Measurements from ENCODE around the gene RFXAP.
A peak's percentile ranks its signal among the peaks of the same experiment; 100 is the strongest.

Gene RFXAP

GRCh38 chr13:36817996-36818803, 822 bp upstream of the RFXAP start:
- DNase-seq, result no peak

GRCh38 chr13:36819739-36820090, 693 bp downstream of the RFXAP start:
- peak; percentile 11 to 24 for DNase-seq

GRCh38 chr13:36820222-36820621, 1.2 kb downstream of the RFXAP start:
- DNase-seq, result no peak

- DNase-seq, result no peak
Measured at GRCh38 chr13:36822785-36823184, 3.8 kb downstream of the RFXAP start.

- DNase-seq, result no peak
Measured at GRCh38 chr13:36829753-36830152, 10.7 kb downstream of the RFXAP start.

- no peak for DNase-seq
Measured at GRCh38 chr13:36831291-36831690, 12.3 kb downstream of the RFXAP start.

- no peak for DNase-seq
Measured at GRCh38 chr13:36834299-36834698, 15.3 kb downstream of the RFXAP start.

GRCh38 chr13:36837354-36838092, 18.5 kb downstream of the RFXAP start:
- no peak for DNase-seq

- no peak for DNase-seq
Measured at GRCh38 chr13:36839281-36839680, 20.3 kb downstream of the RFXAP start.

GRCh38 chr13:36839981-36840380, 21.0 kb downstream of the RFXAP start:
- DNase-seq, result no peak

GRCh38 chr13:36840718-36841250, 21.8 kb downstream of the RFXAP start:
- no peak for DNase-seq

GRCh38 chr13:36841391-36841790, 22.4 kb downstream of the RFXAP start:
- DNase-seq, result no peak

GRCh38 chr13:36847606-36848005, 28.6 kb downstream of the RFXAP start:
- no peak for DNase-seq

GRCh38 chr13:36848199-36848982, 29.4 kb downstream of the RFXAP start:
- DNase-seq, result peak in 1 of 2 donors; percentile 5

GRCh38 chr13:36850790-36851438, 31.9 kb downstream of the RFXAP start:
- DNase-seq, result no peak

- no peak for DNase-seq
Measured at GRCh38 chr13:36857253-36857652, 38.2 kb downstream of the RFXAP start.

GRCh38 chr13:36858290-36858689, 39.3 kb downstream of the RFXAP start:
- DNase-seq, result no peak

GRCh38 chr13:36859259-36859658, 40.2 kb downstream of the RFXAP start:
- DNase-seq, result no peak

- no peak for DNase-seq
Measured at GRCh38 chr13:36862002-36862685, 43.1 kb downstream of the RFXAP start.

GRCh38 chr13:36862722-36863121, 43.7 kb downstream of the RFXAP start:
- no peak for DNase-seq

- no peak for DNase-seq
Measured at GRCh38 chr13:36865265-36865664, 46.2 kb downstream of the RFXAP start.

- no peak for DNase-seq
Measured at GRCh38 chr13:36866232-36866631, 47.2 kb downstream of the RFXAP start.
